Cortex of kidney (tissue), 1 donor: Measurements from ENCODE around the gene CCT4.
"Not testable (repeated sequence)": the region's sequence is repeated elsewhere in the genome, so short reads cannot be mapped to it uniquely, and the experiment has no call there.

ENCODE experiments used
- DNase-seq: peaks from one replicate; lab custom pipeline; 2025; lab: John Stamatoyannopoulos, UW

The CCT4 gene, protein sequence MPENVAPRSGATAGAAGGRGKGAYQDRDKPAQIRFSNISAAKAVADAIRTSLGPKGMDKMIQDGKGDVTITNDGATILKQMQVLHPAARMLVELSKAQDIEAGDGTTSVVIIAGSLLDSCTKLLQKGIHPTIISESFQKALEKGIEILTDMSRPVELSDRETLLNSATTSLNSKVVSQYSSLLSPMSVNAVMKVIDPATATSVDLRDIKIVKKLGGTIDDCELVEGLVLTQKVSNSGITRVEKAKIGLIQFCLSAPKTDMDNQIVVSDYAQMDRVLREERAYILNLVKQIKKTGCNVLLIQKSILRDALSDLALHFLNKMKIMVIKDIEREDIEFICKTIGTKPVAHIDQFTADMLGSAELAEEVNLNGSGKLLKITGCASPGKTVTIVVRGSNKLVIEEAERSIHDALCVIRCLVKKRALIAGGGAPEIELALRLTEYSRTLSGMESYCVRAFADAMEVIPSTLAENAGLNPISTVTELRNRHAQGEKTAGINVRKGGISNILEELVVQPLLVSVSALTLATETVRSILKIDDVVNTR

GRCh38 chr2:61888267-61889055 is at the start of gene CCT4:
CCT4 (minus strand) TSS chr2:61888656; CDS start chr2:61888507, 149 bp downstream.
- no peak for DNase-seq

- no peak for DNase-seq
These were observed 49.4 kb upstream of the CCT4 start for GRCh38 chr2:61937886-61938285.

GRCh38 chr2:61937098-61937497 is 48.6 kb upstream of the CCT4 start:
- no peak for DNase-seq

DNA sequence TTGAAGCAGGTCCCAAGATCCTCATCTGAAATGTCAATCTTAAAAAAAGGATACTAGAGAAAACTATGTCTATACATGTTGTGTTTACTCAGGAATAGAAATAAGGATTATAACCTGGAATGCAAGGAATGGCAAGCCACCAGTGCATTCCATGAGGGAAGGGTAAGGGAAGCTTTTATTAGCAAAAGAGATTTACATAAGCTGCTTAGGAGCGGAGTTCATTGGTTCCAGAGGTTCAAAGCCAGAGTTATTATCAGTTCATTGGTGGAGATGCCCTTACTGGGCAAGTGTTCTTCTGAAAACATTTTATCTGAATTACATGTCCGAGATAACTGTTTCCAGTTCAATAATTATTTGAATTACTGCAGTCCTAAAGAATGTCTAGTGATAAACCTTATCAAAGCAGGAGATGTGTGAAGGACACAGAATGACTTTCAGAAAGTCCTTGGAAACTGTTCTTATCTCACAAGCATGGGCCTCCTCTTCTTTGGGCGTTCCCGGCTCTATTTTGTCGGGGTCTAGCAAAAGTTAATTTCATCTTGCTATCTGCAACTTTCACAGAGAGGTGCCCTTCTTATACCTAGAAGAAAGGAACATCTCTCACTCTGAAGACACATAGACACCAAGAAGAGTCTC is 40.5 kb upstream of the CCT4 start:
- DNase-seq, result no peak

GRCh38 chr2:61926531-61927477 is 38.3 kb upstream of the CCT4 start:
- DNase-seq, result no peak

GRCh38 chr2:61924895-61925663 is 36.6 kb upstream of the CCT4 start:
- DNase-seq, result no peak

DNA sequence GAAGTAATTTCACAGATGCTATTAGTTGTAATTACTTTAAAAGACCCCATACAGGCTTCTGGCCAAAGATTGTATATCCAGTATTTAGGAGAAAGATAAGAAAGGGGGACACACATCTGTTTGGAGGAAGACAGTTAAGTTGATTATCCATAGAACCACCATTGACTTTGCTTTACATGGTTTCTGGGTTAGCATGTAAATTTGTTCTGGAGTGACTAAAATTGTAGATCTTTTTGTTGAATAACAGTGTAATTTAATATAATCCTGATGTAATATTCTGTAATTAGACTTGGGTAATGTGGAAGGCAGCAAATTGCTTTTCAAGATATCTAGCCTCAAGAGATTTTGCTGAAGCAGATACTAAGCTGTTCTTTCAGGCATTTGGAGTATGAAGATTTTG is 34.3 kb upstream of the CCT4 start:
- DNase-seq, result no peak

DNA sequence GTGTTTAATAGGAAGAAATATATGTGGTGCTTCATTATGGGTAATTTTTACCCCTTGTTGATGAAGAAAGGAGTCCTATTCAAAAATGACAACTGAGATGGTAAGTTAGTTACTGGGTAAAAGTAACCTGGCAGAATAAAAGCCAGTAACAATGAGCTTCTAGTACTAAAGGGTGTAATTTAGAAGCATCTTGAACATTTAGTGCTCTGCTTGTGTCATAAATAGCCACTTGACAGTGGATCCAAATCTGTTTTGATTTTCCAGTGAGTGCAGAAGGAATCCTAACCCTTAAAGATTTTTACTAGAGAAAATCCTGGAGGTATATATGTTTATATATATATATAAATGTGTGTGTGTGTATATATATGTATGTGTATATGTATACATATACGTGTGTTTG is 32.1 kb upstream of the CCT4 start:
- no peak for DNase-seq

DNA sequence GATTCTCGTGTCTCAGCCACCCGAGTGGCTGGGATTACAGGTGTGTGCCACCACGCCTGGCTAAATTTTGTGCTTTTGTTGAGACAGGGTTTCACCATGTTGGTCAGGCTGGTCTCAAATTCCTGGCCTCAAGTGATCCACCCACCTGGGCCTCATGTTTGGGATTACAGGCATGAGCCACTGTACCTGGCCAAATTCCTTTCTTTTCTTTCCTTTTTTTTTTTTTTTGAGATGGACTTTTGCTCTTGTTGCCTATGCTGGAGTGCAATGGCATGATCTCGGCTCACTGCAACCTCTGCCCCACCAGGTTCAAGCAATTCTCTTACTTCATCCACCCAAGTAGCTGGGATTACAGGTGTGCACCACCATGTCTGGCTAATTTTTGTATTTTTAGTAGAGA is 26.3 kb upstream of the CCT4 start:
- DNase-seq, result not testable (repeated sequence)

DNA sequence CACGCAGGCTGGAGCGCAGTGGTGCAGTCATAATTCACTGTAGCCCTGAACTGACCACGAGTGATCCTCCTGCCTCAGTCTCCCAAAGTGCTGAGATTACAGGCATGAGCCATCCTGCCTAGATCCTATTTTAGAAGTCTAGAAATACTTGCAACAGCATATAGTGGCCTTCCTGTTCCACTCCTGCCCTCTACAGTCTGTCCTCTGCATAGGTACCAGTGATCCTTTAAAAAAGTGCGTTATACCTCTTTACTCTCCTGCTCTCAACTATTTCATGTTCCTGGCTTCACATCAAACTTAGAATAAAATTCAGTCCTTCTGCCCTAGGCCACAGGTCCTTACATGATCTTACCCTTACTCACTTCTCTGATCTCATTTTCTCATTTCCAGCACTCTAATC is 23.1 kb upstream of the CCT4 start:
- no peak for DNase-seq

DNA sequence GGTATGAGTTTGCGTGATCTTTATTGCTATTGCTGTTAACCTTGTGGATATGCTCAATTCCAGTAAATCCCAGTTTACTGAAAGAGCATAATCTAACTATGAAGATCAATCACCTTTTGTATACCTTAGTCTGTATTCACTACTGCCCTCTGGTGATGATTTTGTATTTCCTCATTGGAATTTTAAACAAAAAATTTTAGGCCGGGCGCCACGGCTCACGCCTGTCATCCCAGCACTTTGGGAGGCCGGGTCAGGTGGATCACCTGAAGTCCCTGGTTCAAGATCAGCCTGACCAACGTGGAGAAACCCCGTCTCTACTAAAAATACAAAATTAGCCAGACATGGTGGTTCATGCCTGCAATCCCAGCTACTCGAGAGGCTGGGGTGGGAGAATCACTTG is 22.1 kb upstream of the CCT4 start:
- DNase-seq, result no peak

DNA sequence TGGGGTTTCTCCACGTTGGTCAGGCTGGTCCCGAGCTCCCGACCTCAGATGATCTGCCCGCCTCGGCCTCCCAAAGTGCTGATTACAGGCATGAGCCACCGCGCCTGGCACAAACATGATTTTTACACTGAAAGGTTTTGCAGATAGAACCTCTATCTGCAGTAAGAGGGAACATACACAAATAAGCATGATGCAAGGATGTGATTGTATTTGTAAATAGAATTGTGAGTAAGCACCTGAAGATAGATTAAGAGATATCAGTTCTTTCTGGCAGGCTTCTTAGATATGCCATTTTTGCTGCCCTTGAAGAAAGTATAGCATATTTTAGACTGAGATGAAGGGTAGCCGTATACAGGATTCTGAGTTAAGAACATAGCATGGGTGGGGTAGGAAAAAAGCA is 20.7 kb upstream of the CCT4 start:
- DNase-seq, result no peak

DNA sequence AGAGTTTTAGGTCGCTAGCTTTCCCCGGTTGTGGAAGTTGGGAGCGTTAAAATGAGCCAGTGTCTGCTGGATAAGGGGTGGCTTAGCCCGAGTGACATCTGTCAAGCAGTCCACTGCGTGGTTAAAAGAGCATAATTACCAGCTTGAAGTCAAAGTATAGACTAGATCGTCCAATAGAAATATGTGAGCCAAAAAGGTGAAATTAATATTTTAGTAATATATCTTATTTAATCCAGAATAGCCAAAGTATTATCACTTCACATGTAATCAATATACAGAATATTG is 17.7 kb upstream of the CCT4 start:
- no peak for DNase-seq

DNA sequence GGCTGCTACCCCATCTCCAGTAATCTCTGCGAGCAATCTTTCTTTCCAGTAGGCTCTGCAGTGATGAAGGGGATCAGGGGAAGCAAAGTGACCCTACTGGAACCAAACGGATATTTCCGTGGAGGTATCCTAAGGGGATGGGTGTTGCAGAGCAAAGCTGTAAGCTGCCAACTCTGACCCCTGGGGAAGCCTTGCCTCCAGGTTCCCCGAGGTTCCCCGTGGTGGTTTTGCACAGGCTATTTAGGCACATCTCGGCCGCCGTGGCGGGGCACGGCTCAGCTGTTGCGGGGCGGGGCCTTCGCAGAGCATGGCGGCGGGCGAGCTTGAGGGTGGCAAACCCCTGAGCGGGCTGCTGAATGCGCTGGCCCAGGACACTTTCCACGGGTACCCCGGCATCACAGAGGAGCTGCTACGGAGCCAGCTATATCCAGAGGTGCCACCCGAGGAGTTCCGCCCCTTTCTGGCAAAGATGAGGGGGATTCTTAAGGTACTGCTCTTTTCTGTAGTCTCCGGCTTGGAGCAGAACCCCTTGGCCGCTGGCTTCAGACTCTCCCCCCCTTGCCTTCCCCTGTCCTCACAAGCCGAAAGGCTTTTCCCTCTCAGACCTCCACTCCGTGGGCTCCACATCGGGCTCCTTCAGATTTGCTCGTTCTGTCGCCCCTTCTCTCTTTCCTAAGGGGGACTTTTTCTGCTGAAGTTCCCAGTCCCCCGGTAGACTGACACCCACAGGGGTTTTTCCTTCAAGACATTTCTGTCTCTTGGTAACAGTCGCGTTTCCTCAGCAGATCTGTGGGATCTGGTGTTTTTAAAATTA is 17.1 kb upstream of the CCT4 start, which contains the start of gene COMMD1:
COMMD1 (plus strand) TSS at position 303 of the 814 bp plus-strand sequence; CDS start at position 308, 5 bp downstream.
- DNase-seq, result peak; percentile 23

DNA sequence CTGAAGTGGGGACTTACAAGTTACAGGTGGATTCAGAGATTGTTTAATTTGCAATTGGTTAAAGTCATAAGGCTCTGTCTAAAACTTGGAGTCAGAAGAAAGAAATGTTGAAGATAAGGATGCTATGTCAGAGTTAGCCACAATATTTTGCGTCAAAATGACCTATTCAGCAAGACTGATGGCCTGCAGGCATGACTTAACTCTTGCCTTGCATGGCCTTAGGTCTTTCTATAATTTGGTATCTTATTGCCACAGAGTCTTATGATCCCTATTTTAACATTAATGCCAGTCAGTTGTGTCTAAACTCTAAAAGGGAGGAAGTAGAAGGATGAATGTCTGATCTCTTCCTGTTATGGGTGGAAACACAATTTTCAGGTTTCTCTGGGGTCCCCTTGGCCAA is 11.8 kb upstream of the CCT4 start:
- DNase-seq, result no peak

- DNase-seq, result no peak
These were observed 10.4 kb upstream of the CCT4 start for GRCh38 chr2:61898810-61899209.

GRCh38 chr2:61887717-61888266 is 664 bp downstream of the CCT4 start:
- no peak for DNase-seq

DNA sequence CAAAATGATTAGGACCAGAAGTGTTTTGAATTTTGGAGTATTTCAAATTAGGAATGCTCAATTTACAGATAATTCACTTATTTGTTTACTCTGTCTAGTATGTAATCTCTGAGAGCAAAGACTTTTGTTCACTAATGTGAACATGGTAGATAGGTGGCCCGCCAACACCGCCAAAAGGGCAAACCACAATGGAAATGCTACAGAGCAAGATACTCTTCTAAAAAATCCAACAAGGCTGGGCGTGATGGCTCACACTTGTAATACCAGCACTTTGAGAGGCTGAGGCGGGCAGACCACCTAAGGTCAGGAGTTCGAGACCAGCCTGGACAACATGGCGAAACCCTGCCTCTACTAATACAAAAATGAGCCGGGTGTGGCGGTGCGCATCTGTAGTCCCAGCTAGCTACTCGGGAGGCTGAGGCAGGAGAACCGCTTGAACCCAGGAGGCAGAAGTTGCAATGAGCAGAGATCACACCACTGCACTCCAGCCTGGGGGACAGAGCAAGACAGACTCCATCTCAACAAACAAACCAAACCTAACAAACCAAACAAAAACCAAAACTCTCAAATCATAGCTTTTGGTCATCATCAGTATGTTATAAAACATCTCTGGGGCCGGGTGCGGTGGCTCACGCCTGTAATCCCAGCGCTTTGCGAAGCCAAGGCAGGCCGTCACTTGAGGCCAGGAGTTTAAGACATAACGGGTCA is 2.4 kb downstream of the CCT4 start:
- no peak for DNase-seq

GRCh38 chr2:61882850-61883249 is 5.6 kb downstream of the CCT4 start:
- no peak for DNase-seq
